Measurements from ENCODE around the gene ART4. TPM values are rescaled to one million over a fixed set of nuclear protein-coding genes. Genes with fewer than 3 reads are reported as not detected.

Gene ART4
- total RNA-seq, 2 donors from 2014 or later, result not detected

- peaks cover 32% of the 10 kb centered on the region for H3K9me3 Mint-ChIP-seq
- no peaks in the 10 kb centered on the region for H3K27me3 ChIP-seq (ENCODE audit: control insufficient read depth, insufficient read depth, low read length, poor library complexity, severe bottlenecking)
- peak overlapping the region; percentile 40 for H3K27ac Mint-ChIP-seq
- WGBS, 2 experiments (ENCODE audit: insufficient coverage in 1 of 2, insufficient read length in 1 of 2), result 84 to 90% methylated on average over 5 to 6 of the region's 6 CpGs
- H3K4me1 ChIP-seq (ENCODE audit: control insufficient read depth, insufficient read depth, low read length), result no peaks in the 10 kb centered on the region
- no peak overlapping the region for H3K9ac ChIP-seq (ENCODE audit: extremely low read depth, low read length, poor library complexity, severe bottlenecking)
- H3K27ac ChIP-seq (ENCODE audit: low read depth, low read length), result no peak overlapping the region
- DNase-seq, result no peak
- H3K36me3 ChIP-seq (ENCODE audit: control insufficient read depth, insufficient read depth, low read length), result no peaks in the 10 kb centered on the region
- H3K27me3 Mint-ChIP-seq (ENCODE audit: insufficient read depth), result no peaks in the 10 kb centered on the region
- H3K9me3 ChIP-seq (ENCODE audit: control insufficient read depth, low read length), result no peaks in the 10 kb centered on the region
- no peak overlapping the region for H3K4me3 ChIP-seq (ENCODE audit: low read length)
- H3K4me1 Mint-ChIP-seq, result peaks cover 2% of the 10 kb centered on the region
- no peak overlapping the region for H3K4me3 Mint-ChIP-seq
- TF ChIP-seq, protein P1, sequence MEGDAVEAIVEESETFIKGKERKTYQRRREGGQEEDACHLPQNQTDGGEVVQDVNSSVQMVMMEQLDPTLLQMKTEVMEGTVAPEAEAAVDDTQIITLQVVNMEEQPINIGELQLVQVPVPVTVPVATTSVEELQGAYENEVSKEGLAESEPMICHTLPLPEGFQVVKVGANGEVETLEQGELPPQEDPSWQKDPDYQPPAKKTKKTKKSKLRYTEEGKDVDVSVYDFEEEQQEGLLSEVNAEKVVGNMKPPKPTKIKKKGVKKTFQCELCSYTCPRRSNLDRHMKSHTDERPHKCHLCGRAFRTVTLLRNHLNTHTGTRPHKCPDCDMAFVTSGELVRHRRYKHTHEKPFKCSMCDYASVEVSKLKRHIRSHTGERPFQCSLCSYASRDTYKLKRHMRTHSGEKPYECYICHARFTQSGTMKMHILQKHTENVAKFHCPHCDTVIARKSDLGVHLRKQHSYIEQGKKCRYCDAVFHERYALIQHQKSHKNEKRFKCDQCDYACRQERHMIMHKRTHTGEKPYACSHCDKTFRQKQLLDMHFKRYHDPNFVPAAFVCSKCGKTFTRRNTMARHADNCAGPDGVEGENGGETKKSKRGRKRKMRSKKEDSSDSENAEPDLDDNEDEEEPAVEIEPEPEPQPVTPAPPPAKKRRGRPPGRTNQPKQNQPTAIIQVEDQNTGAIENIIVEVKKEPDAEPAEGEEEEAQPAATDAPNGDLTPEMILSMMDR (conservative IDR thresholded peaks at IDR 0.05), result no peak
- H3K36me3 Mint-ChIP-seq (ENCODE audit: low read depth), result no peaks in the 10 kb centered on the region
Observed at GRCh38 chr12:14854586-14855183, 11.4 kb upstream of the ART4 start.

GRCh38 chr12:14853961-14854360, 10.6 kb upstream of the ART4 start:
- Mint-ChIP-seq H3K36me3 (ENCODE audit: low read depth) (no peaks in the 10 kb centered on the region), H3K9me3 (peaks cover 25% of the 10 kb centered on the region), H3K4me3 (no peak overlapping the region), H3K27ac (no peak overlapping the region), H3K4me1 (peaks cover 2% of the 10 kb centered on the region), H3K27me3 (ENCODE audit: insufficient read depth) (no peaks in the 10 kb centered on the region)
- no peaks in the 10 kb centered on the region for H3K36me3 ChIP-seq (ENCODE audit: control insufficient read depth, insufficient read depth, low read length)
- no peaks in the 10 kb centered on the region for H3K27me3 ChIP-seq (ENCODE audit: control insufficient read depth, insufficient read depth, low read length, poor library complexity, severe bottlenecking)
- H3K27ac ChIP-seq (ENCODE audit: low read depth, low read length), result no peak overlapping the region
- 71 to 86% methylated on average over 2 to 3 of the region's 3 CpGs for WGBS, 2 experiments (ENCODE audit: insufficient coverage in 1 of 2, insufficient read length in 1 of 2)
- no peaks in the 10 kb centered on the region for H3K4me1 ChIP-seq (ENCODE audit: control insufficient read depth, insufficient read depth, low read length)
- H3K9me3 ChIP-seq (ENCODE audit: control insufficient read depth, low read length), result no peaks in the 10 kb centered on the region
- no peak for DNase-seq
- TF ChIP-seq, protein P1 (conservative IDR thresholded peaks at IDR 0.05), result no peak
- H3K4me3 ChIP-seq (ENCODE audit: low read length), result no peak overlapping the region
- H3K9ac ChIP-seq (ENCODE audit: extremely low read depth, low read length, poor library complexity, severe bottlenecking), result no peak overlapping the region

GRCh38 chr12:14852880-14853279, 9.6 kb upstream of the ART4 start:
- Mint-ChIP-seq H3K9me3 (peaks cover 17% of the 10 kb centered on the region), H3K4me3 (no peak overlapping the region), H3K4me1 (peaks cover 4% of the 10 kb centered on the region), H3K36me3 (ENCODE audit: low read depth) (no peaks in the 10 kb centered on the region), H3K27ac (no peak overlapping the region), H3K27me3 (ENCODE audit: insufficient read depth) (no peaks in the 10 kb centered on the region)
- DNase-seq, result no peak
- H3K9ac ChIP-seq (ENCODE audit: extremely low read depth, low read length, poor library complexity, severe bottlenecking), result no peak overlapping the region
- no peaks in the 10 kb centered on the region for H3K27me3 ChIP-seq (ENCODE audit: control insufficient read depth, insufficient read depth, low read length, poor library complexity, severe bottlenecking)
- H3K36me3 ChIP-seq (ENCODE audit: control insufficient read depth, insufficient read depth, low read length), result no peaks in the 10 kb centered on the region
- no peaks in the 10 kb centered on the region for H3K4me1 ChIP-seq (ENCODE audit: control insufficient read depth, insufficient read depth, low read length)
- H3K4me3 ChIP-seq (ENCODE audit: low read length), result no peak overlapping the region
- H3K27ac ChIP-seq (ENCODE audit: low read depth, low read length), result no peak overlapping the region
- TF ChIP-seq, protein P1 (conservative IDR thresholded peaks at IDR 0.05), result no peak
- H3K9me3 ChIP-seq (ENCODE audit: control insufficient read depth, low read length), result no peaks in the 10 kb centered on the region
